SK-N-MC (cell line): ENCODE data around the gene SIT1.

Experiments
- EZH2 ChIP-seq: fragments of 200-600 bp; sonication (generic); IDR thresholded peaks from one replicate; pipeline ENCODE4 v1.6.1; 2017; ENCODE audit warnings: antibody characterized with exemption
- FOXP2 ChIP-seq: optimal IDR thresholded peaks from 2 replicates; pipeline ENCODE3; 2011; ENCODE audit warnings: mild to moderate bottlenecking, moderate library complexity; ENCODE audit not compliant: insufficient read depth; ENCODE audit errors: extremely low read length, control extremely low read depth
- POLR2AphosphoS5 ChIP-seq: IDR thresholded peaks from 2 replicates; pipeline ENCODE4 v1.6.1; 2012; ENCODE audit warnings: mild to moderate bottlenecking, low read depth, low read length, borderline replicate concordance

- TF ChIP-seq FOXP2 (no peak), POLR2AphosphoS5 (no peak), EZH2 (no peak)
Observed at GRCh38 chr9:35612843-35613242, 37.9 kb downstream of the SIT1 start.
